ENCODE measurements around the gene RPH3AL. TPM values are rescaled to one million over a fixed set of nuclear protein-coding genes. Genes with fewer than 3 reads are reported as not detected.

RPH3AL gene
- total and polyA plus RNA-seq, 9 donors, result 5.8 to 43.8 (median 21.0) TPM

DNA sequence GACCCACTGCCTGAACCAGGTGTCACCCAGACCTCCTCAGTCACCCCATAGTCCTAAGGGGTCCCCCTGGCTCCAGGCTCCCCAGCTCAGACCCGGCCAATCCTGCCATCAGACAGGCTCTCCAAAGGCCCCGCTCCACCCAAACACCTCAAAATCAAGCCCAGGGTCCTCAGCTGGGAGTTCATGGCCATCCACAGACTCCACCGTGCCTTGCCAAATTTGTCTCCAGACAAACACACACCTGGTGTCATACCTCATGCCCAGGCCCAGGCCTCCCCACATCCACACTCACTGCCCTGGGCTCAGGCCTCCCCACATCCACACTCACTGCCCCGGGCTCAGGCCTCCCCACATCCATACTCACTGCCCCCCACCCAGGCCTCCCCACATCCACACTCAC is 12.5 kb downstream of the RPH3AL start:
- H3K9me3 ChIP-seq, result no peaks in the 10 kb centered on the region
- peak in 1 of 5 donors; percentile 40 for DNase-seq
- H3K4me3 ChIP-seq, result no peak overlapping the region
- no peaks in the 10 kb centered on the region for H3K27me3 ChIP-seq
- peaks cover 29% of the 10 kb centered on the region for H3K4me1 ChIP-seq (ENCODE audit: insufficient read depth)
- intact Hi-C loops (cut with DNase I), result no loop called here
- peak overlapping the region in 1 of 2 donors; percentile 72 for H3K27ac ChIP-seq
- 77 to 82% (median 77%) methylated on average over 4 of the region's 4 CpGs for WGBS, 3 donors
- no peak for TF ChIP-seq POLR2A (IDR thresholded peaks at IDR 0.05)
- TF ChIP-seq EP300 (IDR thresholded peaks at IDR 0.05), result no peak
- TF ChIP-seq, protein P1, sequence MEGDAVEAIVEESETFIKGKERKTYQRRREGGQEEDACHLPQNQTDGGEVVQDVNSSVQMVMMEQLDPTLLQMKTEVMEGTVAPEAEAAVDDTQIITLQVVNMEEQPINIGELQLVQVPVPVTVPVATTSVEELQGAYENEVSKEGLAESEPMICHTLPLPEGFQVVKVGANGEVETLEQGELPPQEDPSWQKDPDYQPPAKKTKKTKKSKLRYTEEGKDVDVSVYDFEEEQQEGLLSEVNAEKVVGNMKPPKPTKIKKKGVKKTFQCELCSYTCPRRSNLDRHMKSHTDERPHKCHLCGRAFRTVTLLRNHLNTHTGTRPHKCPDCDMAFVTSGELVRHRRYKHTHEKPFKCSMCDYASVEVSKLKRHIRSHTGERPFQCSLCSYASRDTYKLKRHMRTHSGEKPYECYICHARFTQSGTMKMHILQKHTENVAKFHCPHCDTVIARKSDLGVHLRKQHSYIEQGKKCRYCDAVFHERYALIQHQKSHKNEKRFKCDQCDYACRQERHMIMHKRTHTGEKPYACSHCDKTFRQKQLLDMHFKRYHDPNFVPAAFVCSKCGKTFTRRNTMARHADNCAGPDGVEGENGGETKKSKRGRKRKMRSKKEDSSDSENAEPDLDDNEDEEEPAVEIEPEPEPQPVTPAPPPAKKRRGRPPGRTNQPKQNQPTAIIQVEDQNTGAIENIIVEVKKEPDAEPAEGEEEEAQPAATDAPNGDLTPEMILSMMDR (IDR thresholded peaks at IDR 0.05), result no peak
- H3K36me3 ChIP-seq, result no peaks in the 10 kb centered on the region

DNA sequence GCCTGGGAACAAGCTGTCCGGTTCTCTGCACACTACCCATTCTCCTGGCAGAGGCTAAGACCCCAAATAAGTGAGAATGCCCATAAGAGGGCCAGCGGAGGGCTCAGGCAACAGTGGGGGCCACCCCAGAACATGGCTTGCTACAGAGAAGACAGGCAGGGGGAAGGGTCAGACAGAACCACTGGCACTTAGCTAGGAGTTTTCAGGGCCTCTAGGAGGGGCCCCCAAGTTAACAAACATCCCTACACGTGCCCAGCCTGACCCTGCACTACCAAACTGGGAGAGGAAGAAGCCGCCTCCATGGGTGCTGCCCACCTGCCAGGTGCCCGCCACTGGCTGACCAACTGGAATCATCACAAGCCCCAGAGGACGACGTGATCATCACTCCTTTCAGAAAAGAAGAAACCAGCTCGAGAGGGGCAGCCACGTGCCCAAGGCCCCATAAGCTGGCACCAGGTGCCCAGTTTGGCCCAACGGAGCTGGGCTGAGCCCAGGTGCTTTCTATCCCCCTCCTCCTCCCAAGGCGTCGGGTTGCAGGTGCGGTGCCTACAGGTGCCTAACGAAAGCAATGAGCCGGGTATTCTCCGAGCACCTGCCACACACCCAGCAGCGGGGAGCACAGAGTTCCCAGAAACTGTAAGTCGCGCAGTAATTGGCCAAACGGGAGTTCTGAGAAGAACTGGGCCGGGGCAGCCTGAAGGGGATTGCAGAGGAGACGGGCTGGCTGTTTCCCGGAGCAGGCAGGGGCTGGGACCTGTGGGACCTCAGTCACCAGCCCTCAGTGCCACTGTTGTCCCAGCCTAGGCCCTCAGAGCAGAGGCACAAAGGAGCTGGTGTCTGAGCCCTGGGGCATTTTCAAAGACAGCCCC is 13.2 kb downstream of the RPH3AL start:
- peak in 1 of 5 donors; percentile 43 for DNase-seq
- WGBS, 3 donors, result 74 to 83% (median 79%) methylated on average over 23 of the region's 23 CpGs
- Histone ChIP-seq H3K4me3 (no peak overlapping the region), H3K27ac (peak overlapping the region in 1 of 2 donors; percentile 72), H3K36me3 (no peaks in the 10 kb centered on the region), H3K4me1 (ENCODE audit: insufficient read depth) (peaks cover 34% of the 10 kb centered on the region), H3K27me3 (no peaks in the 10 kb centered on the region), H3K9me3 (no peaks in the 10 kb centered on the region)
- no peak for TF ChIP-seq EP300 (IDR thresholded peaks at IDR 0.05)
- TF ChIP-seq POLR2A (IDR thresholded peaks at IDR 0.05), result no peak
- TF ChIP-seq, protein P1 (IDR thresholded peaks at IDR 0.05), result no peak
- intact Hi-C loops (cut with DNase I), result loop anchor here in 2 of 4 donors (10.0 kb wide), 1 partner anchor 45 kb away; no protein-coding TSS in a partner anchor

DNA sequence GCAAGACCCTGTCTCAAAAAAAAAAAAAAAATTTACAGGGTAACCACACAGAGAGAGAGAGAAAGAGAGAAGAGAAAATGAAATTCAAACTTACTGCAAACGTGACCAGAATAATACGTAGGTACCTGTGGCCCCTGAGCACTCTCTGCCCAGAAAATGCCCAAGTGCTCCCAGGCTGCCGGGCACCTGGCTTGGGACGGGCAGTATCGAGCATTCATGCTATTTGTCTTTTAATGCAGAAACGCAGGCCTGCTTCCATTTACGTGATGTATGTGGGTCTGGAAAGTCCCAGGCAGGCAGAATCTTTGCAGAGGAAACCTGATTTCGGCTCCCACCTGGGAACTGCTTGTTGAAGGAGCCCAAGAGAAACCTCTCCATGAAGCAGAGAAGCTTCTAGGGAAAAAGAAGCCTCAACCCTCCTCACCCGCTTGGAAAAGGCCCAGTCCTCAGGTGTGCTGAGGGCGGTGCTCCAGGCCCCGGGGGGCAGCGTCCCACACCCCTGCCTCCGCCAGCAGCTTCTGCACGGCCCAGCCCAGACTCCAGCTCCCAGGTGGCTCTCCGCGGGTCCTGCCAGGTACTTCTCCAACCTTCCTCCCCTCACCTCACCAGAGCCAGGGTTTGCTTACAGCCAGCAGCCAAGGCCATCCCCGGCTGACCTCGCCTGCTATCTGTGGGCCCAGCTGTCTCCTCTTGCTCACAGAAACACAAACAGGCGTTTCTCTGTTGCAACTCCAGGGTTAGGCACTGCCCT is 14.0 kb downstream of the RPH3AL start:
- Histone ChIP-seq H3K9me3 (no peaks in the 10 kb centered on the region), H3K4me1 (ENCODE audit: insufficient read depth) (peaks cover 34% of the 10 kb centered on the region), H3K36me3 (no peaks in the 10 kb centered on the region), H3K27me3 (no peaks in the 10 kb centered on the region), H3K4me3 (no peak overlapping the region), H3K27ac (peak overlapping the region in 1 of 2 donors; percentile 72)
- intact Hi-C loops (cut with DNase I), result loop anchor here in 2 of 4 donors (10.0 kb wide), 1 partner anchor 46 kb away; no protein-coding TSS in a partner anchor
- 41 to 65% (median 48%) methylated on average over 19 of the region's 19 CpGs for WGBS, 3 donors
- peak in 4 of 5 donors; percentile 66 to 79 (median 74) for DNase-seq
- TF ChIP-seq, protein P1 (IDR thresholded peaks at IDR 0.05), result no peak
- TF ChIP-seq EP300 (IDR thresholded peaks at IDR 0.05) (no peak), POLR2A (IDR thresholded peaks at IDR 0.05) (no peak)

DNA sequence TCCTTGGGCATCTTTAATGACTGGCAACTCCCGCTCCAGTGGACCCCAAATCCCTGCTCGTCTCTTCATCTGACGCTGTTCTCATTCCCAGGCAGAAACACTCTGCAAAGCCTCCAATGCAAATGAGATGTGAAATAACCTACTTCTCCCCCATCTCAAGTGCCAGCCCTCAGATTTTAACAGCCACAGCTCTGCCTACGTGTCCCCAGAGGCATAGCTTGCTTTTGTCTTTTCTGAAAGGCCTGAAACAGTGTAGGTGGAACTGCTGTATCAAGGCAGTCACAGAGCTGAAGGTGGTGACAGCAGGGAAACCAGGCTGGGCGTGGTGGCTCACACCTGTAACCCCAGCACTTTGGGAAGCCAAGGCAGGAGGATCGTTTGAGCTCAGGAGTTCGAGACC is 14.7 kb downstream of the RPH3AL start:
- H3K27ac ChIP-seq, result peak overlapping the region in 1 of 2 donors; percentile 72
- no peaks in the 10 kb centered on the region for H3K27me3 ChIP-seq
- intact Hi-C loops (cut with DNase I), result loop anchor here in 2 of 4 donors (10.0 kb wide), 1 partner anchor 47 kb away; no protein-coding TSS in a partner anchor
- DNase-seq, result peak in 2 of 5 donors; percentile 17 to 28
- no peak for TF ChIP-seq POLR2A (IDR thresholded peaks at IDR 0.05)
- H3K4me1 ChIP-seq (ENCODE audit: insufficient read depth), result peaks cover 34% of the 10 kb centered on the region
- no peaks in the 10 kb centered on the region for H3K9me3 ChIP-seq
- H3K4me3 ChIP-seq, result no peak overlapping the region
- no peaks in the 10 kb centered on the region for H3K36me3 ChIP-seq
- 93 to 95% (median 93%) methylated on average over 7 of the region's 7 CpGs for WGBS, 3 donors

Data from ovary (tissue), 9 donors.